Measurements from ENCODE around the gene NDN. TPM values are rescaled to one million over a fixed set of nuclear protein-coding genes. Genes with fewer than 3 reads are reported as not detected.

Gene NDN
- total and polyA plus RNA-seq, 2 of the 8 experiments (the other 6 are each of a cell fraction or from before 2014, with no cell fraction given) = 29.4 to 39.3 TPM

- TF ChIP-seq CHD1 (IDR thresholded peaks at IDR 0.05; ENCODE audit: low read depth, low read length) = no peak
- TF ChIP-seq CTBP2 (IDR thresholded peaks at IDR 0.05; ENCODE audit: borderline replicate concordance, insufficient read depth, insufficient read length, low read length) = no peak
- TF ChIP-seq SAP30 (IDR thresholded peaks at IDR 0.05; ENCODE audit: insufficient read depth, insufficient replicate concordance, low read length) = no peak
- TF ChIP-seq CHD2 (IDR thresholded peaks at IDR 0.05; ENCODE audit: low read length) = no peak
- no peak for TF ChIP-seq ASH2L (IDR thresholded peaks at IDR 0.05; ENCODE audit: low read length)
- no peak for TF ChIP-seq POLR2AphosphoS5 (IDR thresholded peaks at IDR 0.05; ENCODE audit: low read depth, low read length)
Observed at GRCh38 chr15:23695282-23695681, 8.2 kb upstream of the NDN start (continued).

Data from H1 (cell line).